ENCODE data around the gene ATAD1. TPM values are rescaled to one million over a fixed set of nuclear protein-coding genes. Genes with fewer than 3 reads are reported as not detected.
A peak's percentile ranks its signal among the peaks of the same experiment; 100 is the strongest.
"Not testable (repeated sequence)": the region's sequence is repeated elsewhere in the genome, so short reads cannot be mapped to it uniquely, and the experiment has no call there.

ATAD1 gene
- total RNA-seq, 1 donor from 2014 or later = 16.0 TPM

- DNase-seq (ENCODE audit: low read depth in 2 of 2) = no peak
Observed at GRCh38 chr10:87803328-87803727, 14.7 kb downstream of the ATAD1 start.

- not testable (repeated sequence) for DNase-seq (ENCODE audit: low read depth in 2 of 2)
Observed at GRCh38 chr10:87801813-87802435, 16.1 kb downstream of the ATAD1 start.

- no peak for DNase-seq (ENCODE audit: low read depth in 2 of 2)
Observed at GRCh38 chr10:87799860-87800259, 18.2 kb downstream of the ATAD1 start.

GRCh38 chr10:87798082-87798481 lies 19.9 kb downstream of the ATAD1 start:
- DNase-seq (ENCODE audit: low read depth in 2 of 2) = no peak

GRCh38 chr10:87794285-87794684 lies 23.7 kb downstream of the ATAD1 start:
- DNase-seq (ENCODE audit: low read depth in 2 of 2) = no peak

GRCh38 chr10:87790185-87790584 lies 27.8 kb downstream of the ATAD1 start:
- no peak for DNase-seq (ENCODE audit: low read depth in 2 of 2)

- DNase-seq (ENCODE audit: low read depth in 2 of 2) = no peak
Observed at GRCh38 chr10:87786421-87786820, 31.6 kb downstream of the ATAD1 start.

- no peak for DNase-seq (ENCODE audit: low read depth in 2 of 2)
Observed at GRCh38 chr10:87782721-87783120, 35.3 kb downstream of the ATAD1 start.

- DNase-seq (ENCODE audit: low read depth in 2 of 2) = no peak
Observed at GRCh38 chr10:87781545-87781944, 36.5 kb downstream of the ATAD1 start.

GRCh38 chr10:87776328-87776727 lies 41.7 kb downstream of the ATAD1 start:
- DNase-seq (ENCODE audit: low read depth in 2 of 2) = no peak

GRCh38 chr10:87775766-87776165 lies 42.3 kb downstream of the ATAD1 start:
- DNase-seq (ENCODE audit: low read depth in 2 of 2) = peak in 1 of 2 donors; percentile 60

- peak; percentile 33 to 49 for DNase-seq (ENCODE audit: low read depth in 2 of 2)
Observed at GRCh38 chr10:87771871-87772500, 46.0 kb downstream of the ATAD1 start.

- no peak for DNase-seq (ENCODE audit: low read depth in 2 of 2)
Observed at GRCh38 chr10:87767253-87767652, 50.8 kb downstream of the ATAD1 start.

- no peak for DNase-seq (ENCODE audit: low read depth in 2 of 2)
Observed at GRCh38 chr10:87765666-87766376, 52.2 kb downstream of the ATAD1 start.

- no peak for DNase-seq (ENCODE audit: low read depth in 2 of 2)
Observed at GRCh38 chr10:87764072-87764934, 53.7 kb downstream of the ATAD1 start.

GRCh38 chr10:87763086-87763861 lies 54.8 kb downstream of the ATAD1 start:
- no peak for DNase-seq (ENCODE audit: low read depth in 2 of 2)

- DNase-seq (ENCODE audit: low read depth in 2 of 2) = peak in 1 of 2 donors; percentile 66
Observed at GRCh38 chr10:87761892-87762291, 56.1 kb downstream of the ATAD1 start.

- no peak for DNase-seq (ENCODE audit: low read depth in 2 of 2)
Observed at GRCh38 chr10:87761153-87761552, 56.9 kb downstream of the ATAD1 start.

- peak in 1 of 2 donors; percentile 89 for DNase-seq (ENCODE audit: low read depth in 2 of 2)
Observed at GRCh38 chr10:87760195-87760905, 57.7 kb downstream of the ATAD1 start.

- DNase-seq (ENCODE audit: low read depth in 2 of 2) = no peak
Observed at GRCh38 chr10:87759551-87759950, 58.5 kb downstream of the ATAD1 start.
